Panc1 (cell line): ENCODE measurements around the gene FAM174B. TPM values are rescaled to one million over a fixed set of nuclear protein-coding genes. Genes with fewer than 3 reads are reported as not detected.

ENCODE experiments used
- ATAC-seq: fragments of 200-7000 bp; cut with Tn5 transposase; 2 replicates; pipeline ENCODE4 v1.9.1; 2020; ENCODE audit warnings: mild to moderate bottlenecking, moderate library complexity
- BruUV-seq: library from RNA; stranded (reverse); fragments of 400-500 nt; replicated peaks from 2 replicates; lab custom pipeline; 2021; lab: Mats Ljungman, UMichigan
- CTCF ChIA-PET: fragments of 300-600 bp; sonication (Branson Sonifier 250); formaldehyde crosslinking; loops from one replicate; lab custom pipeline; 2022; ENCODE audit warnings: antibody characterized with exemption; lab: Charles Lee
- POLR2A ChIA-PET: fragments of 300-600 bp; sonication (Branson Sonifier 250); formaldehyde crosslinking; loops from one replicate; lab custom pipeline; 2022; ENCODE audit warnings: antibody characterized with exemption; lab: Charles Lee
- DNase-seq: peaks from one replicate; pipeline ENCODE4 v3.0.0-alpha.2; 2010; ENCODE audit warnings: low read depth, low spot score
- H3K27ac ChIP-seq: 2 replicates; pipeline ENCODE4 v1.5.1; 2011; ENCODE audit warnings: mild to moderate bottlenecking, low read length, inconsistent platforms
- H3K27me3 ChIP-seq: fragments of 200-500 bp; sonication (Bioruptor generic); 2 replicates; pipeline ENCODE4 v1.6.0; 2014; ENCODE audit warnings: low read length, inconsistent platforms; ENCODE audit not compliant: control insufficient read depth, insufficient read depth
- H3K36me3 ChIP-seq: fragments of 200-500 bp; sonication (Bioruptor generic); 2 replicates; pipeline ENCODE4 v1.5.1; 2014; ENCODE audit warnings: inconsistent platforms, mild to moderate bottlenecking, low read length, moderate library complexity; ENCODE audit not compliant: control insufficient read depth, insufficient read depth
- H3K4me1 ChIP-seq: 2 replicates; pipeline ENCODE4 v1.5.1; 2011; ENCODE audit warnings: inconsistent platforms, mild to moderate bottlenecking, low read length, moderate library complexity; ENCODE audit not compliant: control insufficient read depth, insufficient read depth
- H3K4me3 ChIP-seq, 2 experiments: 2 replicates each; pipeline ENCODE4 v1.5.1; 2011 to 2012; ENCODE audit warnings: low read depth in 2 of 2, low read length in 2 of 2, mild to moderate bottlenecking in 2 of 2, inconsistent platforms in 1 of 2, moderate library complexity in 1 of 2
- H3K9me3 ChIP-seq: fragments of 200-500 bp; sonication (Bioruptor generic); 2 replicates; pipeline ENCODE4 v1.5.1; 2014; ENCODE audit warnings: low read depth, mild to moderate bottlenecking, inconsistent platforms, low read length, moderate library complexity; ENCODE audit not compliant: control insufficient read depth, insufficient read depth
- CTCF ChIP-seq: fragments of 450-650 bp; IDR thresholded peaks from 2 replicates; pipeline ENCODE4 v1.5.1; 2017; ENCODE audit warnings: mild to moderate bottlenecking
- POLR2AphosphoS5 ChIP-seq: IDR thresholded peaks from 2 replicates; pipeline ENCODE4 v1.6.1; 2012; ENCODE audit warnings: mild to moderate bottlenecking, low read depth, low read length, moderate library complexity
- REST ChIP-seq, 2 experiments: IDR thresholded peaks; 2 replicates each; pipeline ENCODE4 v1.6.1; 2011 to 2012; ENCODE audit warnings: low read depth in 2 of 2, control low read depth in 1 of 2, low read length in 1 of 2, mild to moderate bottlenecking in 1 of 2, moderate library complexity in 1 of 2; ENCODE audit not compliant: insufficient read depth in 1 of 2
- SIN3A ChIP-seq: IDR thresholded peaks from 2 replicates; pipeline ENCODE4 v1.6.1; 2012; ENCODE audit warnings: low read depth, mild to moderate bottlenecking, low read length, moderate library complexity, borderline replicate concordance; ENCODE audit not compliant: insufficient read depth
- TCF7L2 ChIP-seq: IDR thresholded peaks from 2 replicates; pipeline ENCODE4 v1.6.1; 2011; ENCODE audit warnings: mild to moderate bottlenecking, low read depth, low read length, inconsistent platforms
- in situ Hi-C: cut with HindIII; loops from 2 replicates; pipeline ENCODE4 v1.10.0; 2016; ENCODE audit warnings: low sequenced_read_pairs, low pct_unique_long_range_greater_than_20kb
- intact Hi-C: fragments of 100-400 bp; cut with micrococcal nuclease; formaldehyde crosslinking; loops from one replicate; pipeline ENCODE4 v1.10.0; 2022; ENCODE audit not compliant: unreplicated experiment
- total RNA-seq: library from RNA; stranded (reverse); gene quantifications from one replicate; pipeline ENCODE4 v1.2.1, GENCODE V29; 2021; ENCODE audit not compliant: unreplicated experiment

The FAM174B gene
- total RNA-seq, 1 experiment from 2014 or later: 30.7 TPM

- no peak for DNase-seq
- BruUV-seq: no TSS peak
- in situ Hi-C loops: no loop called here
- Histone ChIP-seq H3K9me3 (no peaks in the 10 kb centered on the region), H3K27me3 (no peaks in the 10 kb centered on the region), H3K27ac (no peak overlapping the region), H3K4me3 (no peak overlapping the region), H3K36me3 (no peaks in the 10 kb centered on the region), H3K4me1 (peaks cover 5% of the 10 kb centered on the region; the same call in 1 of the 2 replicates)
- TF ChIP-seq TCF7L2 (no peak), SIN3A (no peak), CTCF (no peak), REST (IDR thresholded peaks at IDR 0.05; ENCODE audit: insufficient read depth in 1 of 2, low read depth in 2 of 2, low read length in 1 of 2) (no peak), POLR2AphosphoS5 (no peak)
- ChIA-PET POLR2A (no interaction called here), CTCF (interaction anchor here (0.6 to 0.7 kb wide), 2 partner anchors 161 to 393 kb away, joined by 3 to 5 read pairs; no protein-coding TSS in a partner anchor)
- ATAC-seq: no peak
- intact Hi-C loops: no loop called here
Observed at GRCh38 chr15:92676561-92676960, 21.0 kb upstream of the FAM174B start.

- Histone ChIP-seq H3K27ac (no peak overlapping the region), H3K4me1 (peaks cover 5% of the 10 kb centered on the region; the same call in 1 of the 2 replicates), H3K36me3 (no peaks in the 10 kb centered on the region), H3K27me3 (no peaks in the 10 kb centered on the region), H3K4me3 (no peak overlapping the region), H3K9me3 (no peaks in the 10 kb centered on the region)
- ATAC-seq (no peak), DNase-seq (no peak)
- in situ Hi-C loops (no loop called here), intact Hi-C loops (no loop called here)
- no peak for TF ChIP-seq CTCF
- TF ChIP-seq TCF7L2: no peak
- TF ChIP-seq REST (IDR thresholded peaks at IDR 0.05; ENCODE audit: insufficient read depth in 1 of 2, low read depth in 2 of 2, low read length in 1 of 2): no peak
- ChIA-PET CTCF (no interaction called here), POLR2A (no interaction called here)
- BruUV-seq: no TSS peak
Observed at GRCh38 chr15:92675485-92675884, 19.9 kb upstream of the FAM174B start.
